Measurements from ENCODE around the gene MYF5. TPM values are rescaled to one million over a fixed set of nuclear protein-coding genes. Genes with fewer than 3 reads are reported as not detected.

MYF5 gene
- total and polyA plus RNA-seq, 2 donors (not counting 1 experiment from before 2014, with no cell fraction given): not detected

- H3K27me3 ChIP-seq (ENCODE audit: control insufficient read depth, insufficient read depth, low read length): no peaks in the 10 kb centered on the region
- no peaks in the 10 kb centered on the region for H4K20me1 ChIP-seq (ENCODE audit: control insufficient read depth, extremely low read depth, insufficient read depth, low read length)
Observed at GRCh38 chr12:80690090-80690489, 26.6 kb upstream of the MYF5 start.

GRCh38 chr12:80690513-80690912, 26.2 kb upstream of the MYF5 start:
- Histone ChIP-seq H2AFZ (ENCODE audit: low read length) (no peak overlapping the region), H3K4me2 (ENCODE audit: extremely low read depth, insufficient read depth, low read length) (no peak overlapping the region), H3K27ac (ENCODE audit: insufficient read depth, low read length) (no peak overlapping the region), H3K27me3 (ENCODE audit: control insufficient read depth, insufficient read depth, low read length) (no peaks in the 10 kb centered on the region), H3K36me3 (ENCODE audit: control insufficient read depth, insufficient read depth, low read length) (no peaks in the 10 kb centered on the region), H3K4me1 (ENCODE audit: control insufficient read depth, extremely low read depth, insufficient read depth, low read length) (no peaks in the 10 kb centered on the region), H4K20me1 (ENCODE audit: control insufficient read depth, extremely low read depth, insufficient read depth, low read length) (no peaks in the 10 kb centered on the region), H3K9ac (ENCODE audit: insufficient read depth, low read length) (no peak overlapping the region), H3K9me3 (ENCODE audit: control insufficient read depth, insufficient read depth, low read depth, low read length) (no peaks in the 10 kb centered on the region), H3K79me2 (ENCODE audit: control insufficient read depth, insufficient read depth, low read length) (no peaks in the 10 kb centered on the region), H3K4me3 (replicated peaks in 1 of 4; ENCODE audit: control extremely low read depth in 1 of 4, insufficient read depth in 1 of 4, low read depth in 3 of 4, low read length in 4 of 4) (no peak overlapping the region)
- no peak for DNase-seq (ENCODE audit: low read depth in 2 of 2)
- TF ChIP-seq EZH2 (IDR thresholded peaks at IDR 0.05; ENCODE audit: low read length, missing control alignments) (no peak), CTCF (conservative IDR thresholded peaks at IDR 0.05 in 1 of 2, IDR thresholded peaks at IDR 0.05 in 1 of 2; ENCODE audit: low read depth in 1 of 2, low read length in 2 of 2) (no peak)

More at GRCh38 chr12:80690090-80690489, 26.6 kb upstream of the MYF5 start:
- no peaks in the 10 kb centered on the region for H3K9me3 ChIP-seq (ENCODE audit: control insufficient read depth, insufficient read depth, low read depth, low read length)
- no peak overlapping the region for H2AFZ ChIP-seq (ENCODE audit: low read length)
- H3K36me3 ChIP-seq (ENCODE audit: control insufficient read depth, insufficient read depth, low read length): no peaks in the 10 kb centered on the region
- no peaks in the 10 kb centered on the region for H3K4me1 ChIP-seq (ENCODE audit: control insufficient read depth, extremely low read depth, insufficient read depth, low read length)
- no peak overlapping the region for H3K27ac ChIP-seq (ENCODE audit: insufficient read depth, low read length)
- no peak overlapping the region for H3K9ac ChIP-seq (ENCODE audit: insufficient read depth, low read length)
- no peak overlapping the region for H3K4me3 ChIP-seq (replicated peaks in 1 of 4; ENCODE audit: control extremely low read depth in 1 of 4, insufficient read depth in 1 of 4, low read depth in 3 of 4, low read length in 4 of 4)
- H3K4me2 ChIP-seq (ENCODE audit: extremely low read depth, insufficient read depth, low read length): no peak overlapping the region
- no peak for DNase-seq (ENCODE audit: low read depth in 2 of 2)
- no peaks in the 10 kb centered on the region for H3K79me2 ChIP-seq (ENCODE audit: control insufficient read depth, insufficient read depth, low read length)
- TF ChIP-seq EZH2 (IDR thresholded peaks at IDR 0.05; ENCODE audit: low read length, missing control alignments): no peak
- TF ChIP-seq CTCF (conservative IDR thresholded peaks at IDR 0.05 in 1 of 2, IDR thresholded peaks at IDR 0.05 in 1 of 2; ENCODE audit: low read depth in 1 of 2, low read length in 2 of 2): no peak

- Histone ChIP-seq H3K27ac (ENCODE audit: insufficient read depth, low read length) (no peak overlapping the region), H3K27me3 (ENCODE audit: control insufficient read depth, insufficient read depth, low read length) (no peaks in the 10 kb centered on the region), H3K4me1 (ENCODE audit: control insufficient read depth, extremely low read depth, insufficient read depth, low read length) (no peaks in the 10 kb centered on the region), H2AFZ (ENCODE audit: low read length) (no peak overlapping the region), H3K36me3 (ENCODE audit: control insufficient read depth, insufficient read depth, low read length) (no peaks in the 10 kb centered on the region), H3K79me2 (ENCODE audit: control insufficient read depth, insufficient read depth, low read length) (no peaks in the 10 kb centered on the region), H3K9me3 (ENCODE audit: control insufficient read depth, insufficient read depth, low read depth, low read length) (no peaks in the 10 kb centered on the region), H3K4me2 (ENCODE audit: extremely low read depth, insufficient read depth, low read length) (no peak overlapping the region), H3K9ac (ENCODE audit: insufficient read depth, low read length) (no peak overlapping the region), H3K4me3 (replicated peaks in 1 of 4; ENCODE audit: control extremely low read depth in 1 of 4, insufficient read depth in 1 of 4, low read depth in 3 of 4, low read length in 4 of 4) (no peak overlapping the region), H4K20me1 (ENCODE audit: control insufficient read depth, extremely low read depth, insufficient read depth, low read length) (no peaks in the 10 kb centered on the region)
- TF ChIP-seq CTCF (conservative IDR thresholded peaks at IDR 0.05 in 1 of 2, IDR thresholded peaks at IDR 0.05 in 1 of 2; ENCODE audit: low read depth in 1 of 2, low read length in 2 of 2): no peak
- no peak for TF ChIP-seq EZH2 (IDR thresholded peaks at IDR 0.05; ENCODE audit: low read length, missing control alignments)
- DNase-seq (ENCODE audit: low read depth in 2 of 2): no peak
Observed at GRCh38 chr12:80692114-80692513, 24.6 kb upstream of the MYF5 start.
